Activated T-cell treated with anti-CD3 and anti-CD28 coated beads for 4 hours (primary cell): ENCODE results near the gene KLF15.

Experiments
- DNase-seq: peaks from one replicate; pipeline ENCODE4 v3.0.0-alpha.2; 2020

Gene KLF15

GRCh38 chr3:126304291-126304690 lies 52.9 kb downstream of the KLF15 start:
- DNase-seq = no peak

DNA sequence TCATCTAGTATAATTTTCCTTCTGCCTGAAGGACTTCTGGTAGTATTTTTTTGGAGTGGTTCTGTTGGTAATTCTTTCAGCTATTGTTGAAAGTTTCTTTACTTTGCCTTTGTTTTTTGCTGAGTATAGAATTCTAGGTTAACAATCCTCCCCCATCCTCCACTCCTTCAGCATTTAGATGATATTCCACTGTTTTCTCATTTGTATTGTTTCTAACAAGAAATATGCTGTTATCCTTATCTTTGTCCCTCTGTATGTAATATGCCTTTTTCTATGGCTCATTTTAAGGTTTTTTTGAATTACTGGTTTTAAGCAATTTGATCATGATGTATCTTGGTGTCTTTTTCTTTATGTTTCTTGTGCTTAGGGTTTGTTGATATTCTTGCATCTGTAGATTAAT lies 53.9 kb downstream of the KLF15 start:
- no peak for DNase-seq

GRCh38 chr3:126300761-126301481 lies 56.3 kb downstream of the KLF15 start:
- DNase-seq = no peak

- no peak for DNase-seq
Observed at GRCh38 chr3:126300001-126300760, 57.0 kb downstream of the KLF15 start.

DNA sequence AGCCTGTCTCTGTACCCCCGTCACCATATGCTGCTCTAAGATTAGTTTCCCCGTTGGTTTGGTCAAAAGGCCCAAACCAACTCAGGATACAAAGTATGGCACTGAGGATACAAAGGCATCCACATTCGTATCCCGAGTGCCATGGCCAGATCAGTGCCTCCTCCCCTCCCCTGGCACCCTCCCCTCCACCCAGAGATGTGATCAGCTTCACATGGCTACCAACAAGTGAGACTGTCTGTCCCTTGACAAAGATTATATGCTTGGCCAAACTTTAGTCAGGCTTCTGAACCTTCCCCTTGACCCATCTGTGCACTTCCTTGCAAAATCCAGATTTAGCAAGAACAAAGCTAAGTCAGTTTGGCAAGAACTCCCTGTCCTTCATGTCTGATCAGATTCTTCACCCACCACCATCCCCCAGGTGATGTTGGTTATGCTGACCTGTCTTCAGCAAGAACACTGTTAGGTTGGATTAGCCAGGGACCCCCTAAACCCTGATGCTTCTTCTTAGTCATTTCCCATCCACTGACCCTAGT lies 61.7 kb downstream of the KLF15 start:
- DNase-seq = no peak

DNA sequence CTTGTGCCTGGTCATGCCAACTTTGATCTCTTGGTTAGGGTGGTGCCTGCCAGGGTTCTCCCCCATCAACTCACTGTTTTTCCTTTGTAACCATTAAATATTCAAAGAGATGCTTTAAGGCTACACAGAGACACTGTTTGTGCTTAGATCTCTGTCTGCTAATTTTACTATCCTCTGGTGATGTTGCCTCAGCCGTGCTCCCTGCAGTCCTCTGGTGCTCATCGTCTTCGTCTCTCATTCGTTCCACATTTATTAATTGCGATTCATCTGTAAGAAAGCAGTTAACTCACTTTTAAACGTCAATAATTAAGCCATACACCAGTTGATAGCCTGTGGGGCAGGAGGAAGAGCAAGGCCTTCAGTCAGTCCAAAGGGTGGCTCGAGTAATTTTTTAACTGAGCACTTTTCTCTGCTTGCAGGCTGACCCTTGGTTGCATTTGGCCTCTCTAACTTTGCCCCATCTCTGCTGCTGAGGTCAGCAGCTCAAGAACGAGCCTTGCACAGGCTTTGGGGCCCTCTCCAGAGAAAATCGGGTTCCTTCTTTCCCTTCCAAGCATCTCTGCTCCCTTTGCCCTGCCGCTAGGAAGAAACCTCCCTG lies 62.9 kb downstream of the KLF15 start:
- no peak for DNase-seq

GRCh38 chr3:126293370-126294082 lies 63.7 kb downstream of the KLF15 start:
- DNase-seq = no peak
